NCI-H146 treated with DMSO at 0.1 percent for 48 hours (cell line): ENCODE data around the gene GPM6B.
"Not testable (repeated sequence)": the region's sequence is repeated elsewhere in the genome, so short reads cannot be mapped to it uniquely, and the experiment has no call there.

Experiments
- DNase-seq: peaks from one replicate; lab custom pipeline; 2025; ENCODE audit not compliant: unreplicated experiment; lab: John Stamatoyannopoulos, UW

Gene GPM6B

DNA sequence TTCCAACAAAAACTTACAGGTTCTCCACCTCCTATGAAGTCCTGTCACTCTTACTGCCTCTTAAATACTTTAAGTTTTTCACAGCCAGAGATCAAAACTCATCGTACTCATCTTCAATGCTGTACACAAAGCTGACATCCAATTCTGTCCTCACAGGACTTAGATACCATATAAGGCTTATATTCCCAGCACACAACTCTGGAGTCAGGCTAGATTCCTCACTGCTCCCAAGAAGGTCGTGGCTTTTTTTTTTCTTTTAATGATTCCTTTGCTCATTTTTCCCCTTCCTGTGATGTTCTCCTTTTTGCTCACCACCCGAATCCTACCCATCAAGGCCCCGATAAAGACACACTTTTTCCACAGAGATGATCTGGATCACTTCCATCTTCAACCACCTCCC is 83.4 kb downstream of the GPM6B start:
- no peak for DNase-seq

DNA sequence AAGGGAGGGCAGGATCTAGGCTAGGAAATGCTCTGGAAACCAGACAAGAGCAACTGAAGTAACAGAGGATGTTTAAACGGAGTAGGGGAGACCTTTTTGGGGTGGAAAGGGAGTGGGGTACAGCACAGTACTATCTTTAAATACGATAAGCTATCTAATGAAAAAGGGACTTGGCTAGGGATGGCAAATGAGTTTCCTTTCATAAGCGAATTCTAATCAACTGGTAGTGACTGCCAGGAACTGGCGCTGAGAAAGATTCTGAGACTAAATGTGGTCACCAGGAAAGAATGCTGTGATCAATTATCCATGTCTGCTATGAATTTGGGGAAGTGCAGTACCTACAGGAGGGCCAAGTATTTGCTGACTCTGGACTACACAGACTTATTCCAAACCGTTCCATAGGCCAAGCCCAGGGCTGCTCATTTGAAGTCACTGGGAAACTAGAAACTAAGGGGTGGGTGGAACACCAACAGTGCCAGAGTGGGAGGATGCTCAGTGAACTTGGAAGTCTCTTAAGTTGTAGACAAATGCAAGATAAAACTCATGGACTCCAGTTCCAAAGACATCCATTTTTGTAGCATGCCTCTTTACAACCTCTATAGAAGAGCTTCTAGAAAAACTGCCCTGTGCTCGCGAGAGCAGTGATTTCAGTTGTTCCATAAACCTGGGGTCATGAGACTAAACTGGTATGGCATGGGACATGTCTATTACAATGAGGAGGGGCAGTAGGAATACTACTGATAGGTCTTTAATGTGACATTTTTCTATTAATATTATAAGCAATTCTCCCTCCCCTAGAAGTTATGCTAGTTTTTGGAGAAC is 84.4 kb downstream of the GPM6B start:
- no peak for DNase-seq

DNA sequence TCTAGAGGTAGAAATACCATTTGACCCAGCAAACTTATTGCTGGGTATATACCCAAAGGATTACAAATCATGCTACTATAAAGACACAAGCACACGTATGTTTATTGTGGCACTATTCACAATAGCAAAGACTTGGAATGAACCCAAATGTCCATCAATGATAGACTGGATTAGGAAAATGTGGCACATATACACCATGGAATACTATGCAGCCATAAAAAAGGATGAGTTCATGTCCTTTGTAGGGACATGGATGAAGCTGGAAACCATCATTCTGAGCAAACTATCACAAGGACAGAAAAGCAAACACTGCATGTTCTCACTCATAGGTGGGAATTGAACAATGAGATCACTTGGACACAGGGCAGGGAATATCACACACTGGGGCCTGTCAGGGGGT is 86.4 kb downstream of the GPM6B start:
- DNase-seq = not testable (repeated sequence)

DNA sequence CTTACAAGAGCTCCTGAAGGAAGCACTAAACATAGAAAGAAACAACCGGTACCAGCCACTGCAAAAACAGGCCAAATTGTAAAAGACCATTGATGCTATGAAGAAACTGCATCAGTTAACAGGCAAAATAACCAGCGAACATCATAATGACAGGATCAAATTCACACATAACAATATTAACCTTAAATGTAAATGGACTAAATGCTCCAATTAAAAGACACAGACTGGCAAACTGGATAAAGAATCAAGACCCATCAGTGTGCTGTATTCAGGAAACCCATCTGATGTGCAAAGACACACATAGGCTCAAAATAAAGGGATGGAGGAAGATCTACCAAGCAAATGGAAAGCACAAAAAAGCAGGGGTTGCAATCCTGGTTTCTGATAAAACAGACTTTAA is 90.3 kb downstream of the GPM6B start:
- DNase-seq = not testable (repeated sequence)

- not testable (repeated sequence) for DNase-seq
Measured at GRCh38 chrX:13724878-13725277, 92.0 kb downstream of the GPM6B start.

DNA sequence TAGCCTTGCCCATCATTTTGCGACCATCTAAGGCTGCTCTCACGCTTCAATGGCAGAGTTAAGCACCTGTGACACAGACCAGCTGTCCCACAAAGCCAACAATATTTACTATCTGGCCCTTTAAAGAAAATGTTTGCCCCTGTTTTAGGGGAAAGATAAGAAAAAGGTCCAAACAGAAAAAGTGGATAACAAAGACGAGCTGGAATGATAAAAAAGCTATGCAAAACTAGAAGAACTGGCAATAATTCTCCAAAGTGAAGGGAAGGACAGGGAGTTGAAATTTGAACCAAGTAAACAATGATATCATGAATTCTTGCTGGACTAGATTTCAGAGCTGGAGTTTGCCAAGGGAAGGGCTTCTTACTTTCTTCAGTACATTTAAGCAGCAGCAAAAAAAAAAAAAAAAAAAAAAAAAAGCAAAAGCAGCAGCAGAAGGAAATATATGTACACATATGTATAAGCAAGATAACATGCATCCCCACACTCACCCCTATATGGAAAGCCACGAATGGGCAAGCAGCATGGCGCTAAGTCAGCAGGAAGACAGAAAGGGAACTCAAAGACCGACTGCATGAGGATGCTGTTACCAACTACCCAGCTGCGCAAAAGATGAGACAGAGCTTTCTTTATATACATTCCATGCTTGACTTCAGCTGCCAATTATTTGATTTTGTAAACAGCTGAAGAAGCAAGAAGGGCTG is 94.9 kb downstream of the GPM6B start:
- no peak for DNase-seq

GRCh38 chrX:13721371-13721770 is 95.5 kb downstream of the GPM6B start:
- no peak for DNase-seq
